ENCODE data around the gene S100PBP.

The S100PBP gene

GRCh38 chr1:32830092-32830852 lies 12.8 kb downstream of the S100PBP start:
- DNase-seq, result no peak

GRCh38 chr1:32831878-32832277 lies 14.4 kb downstream of the S100PBP start:
- DNase-seq, result no peak

- no peak for DNase-seq
Observed at GRCh38 chr1:32848354-32849063, 31.1 kb downstream of the S100PBP start.

- DNase-seq, result no peak
Observed at GRCh38 chr1:32855861-32856617, 38.6 kb downstream of the S100PBP start.

- no peak for DNase-seq
Observed at GRCh38 chr1:32858136-32858535, 40.7 kb downstream of the S100PBP start.

- DNase-seq, result no peak
Observed at GRCh38 chr1:32858791-32859190, 41.3 kb downstream of the S100PBP start.

GRCh38 chr1:32859915-32860314 lies 42.5 kb downstream of the S100PBP start:
- no peak for DNase-seq

GRCh38 chr1:32860566-32860965 lies 43.1 kb downstream of the S100PBP start:
- DNase-seq, result no peak

- no peak for DNase-seq
Observed at GRCh38 chr1:32861904-32862695, 44.6 kb downstream of the S100PBP start.

- no peak for DNase-seq
Observed at GRCh38 chr1:32863218-32863880, 45.9 kb downstream of the S100PBP start.

- no peak for DNase-seq
Observed at GRCh38 chr1:32863881-32864245, 46.4 kb downstream of the S100PBP start.

- no peak for DNase-seq
Observed at GRCh38 chr1:32864375-32865019, 47.0 kb downstream of the S100PBP start.

GRCh38 chr1:32865639-32866405 lies 48.4 kb downstream of the S100PBP start:
- DNase-seq, result no peak

- no peak for DNase-seq
Observed at GRCh38 chr1:32867151-32867550, 49.7 kb downstream of the S100PBP start.

GRCh38 chr1:32867671-32868070 lies 50.2 kb downstream of the S100PBP start:
- no peak for DNase-seq

- DNase-seq, result no peak
Observed at GRCh38 chr1:32868085-32868484, 50.6 kb downstream of the S100PBP start.

- no peak for DNase-seq
Observed at GRCh38 chr1:32868806-32869455, 51.5 kb downstream of the S100PBP start.

GRCh38 chr1:32869923-32870614 lies 52.6 kb downstream of the S100PBP start:
- DNase-seq, result no peak

GRCh38 chr1:32870615-32871363 lies 53.3 kb downstream of the S100PBP start, which contains the start of gene FNDC5:
TSS of gene FNDC5 (minus strand) at chr1:32870912.
- DNase-seq, result no peak
